Measurements from ENCODE around the gene ZNF414.

- TF ChIP-seq CTCF (IDR thresholded peaks at IDR 0.05) (no peak), POLR2A (IDR thresholded peaks at IDR 0.05) (no peak)
Measured at GRCh38 chr19:8488365-8488764, 25.6 kb downstream of the ZNF414 start.
